Measurements from ENCODE around the gene MRGPRX4. TPM values are rescaled to one million over a fixed set of nuclear protein-coding genes. Genes with fewer than 3 reads are reported as not detected.

Gene MRGPRX4
- not detected in 2 replicates for total RNA-seq

DNA sequence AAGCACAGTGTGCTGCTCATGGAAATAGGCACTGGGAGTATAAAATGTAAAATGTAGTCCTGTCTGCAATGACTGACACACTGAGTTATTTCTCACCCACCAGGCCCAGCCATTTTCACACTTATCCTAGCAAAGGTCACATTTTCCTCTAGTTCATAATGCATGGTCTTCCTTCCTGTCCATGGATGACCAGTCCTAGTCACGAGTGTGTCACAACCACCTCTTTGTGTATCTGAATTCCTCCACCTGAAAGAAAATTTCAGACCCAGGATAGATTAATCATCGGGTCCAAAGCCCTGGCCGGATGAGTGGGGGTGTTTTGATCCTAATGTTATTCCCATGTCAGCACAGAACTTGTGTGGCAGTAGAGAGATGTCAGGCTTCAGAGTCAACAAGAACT, at the start of gene MRGPRX4:
TSS of gene MRGPRX4 (plus strand) at position 172 of the 400 bp plus-strand sequence. CDS start 420 bp downstream, outside the sequence.

DNA sequence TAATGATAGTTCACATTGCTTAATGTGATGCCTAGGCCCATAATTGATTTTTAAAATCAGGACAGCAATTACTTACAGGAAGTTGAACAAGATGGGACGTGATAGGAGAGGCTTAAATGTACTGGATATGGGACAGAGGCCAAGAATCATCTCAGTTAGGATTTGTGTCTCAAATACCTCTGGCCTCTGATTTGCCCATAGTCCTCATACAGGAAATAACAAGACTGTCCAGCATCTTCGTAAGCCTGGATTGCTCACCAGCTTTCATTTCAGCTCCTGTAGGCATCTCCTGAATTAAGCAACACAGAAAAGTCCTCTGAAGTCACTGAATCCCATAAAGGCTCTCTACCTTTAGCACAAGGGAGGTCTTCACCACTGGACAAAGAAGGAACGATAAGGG, 40.3 kb upstream of the MRGPRX4 start, which contains the start of gene MRGPRX3:
TSS of gene MRGPRX3 (plus strand) at position 231 of the 400 bp plus-strand sequence. CDS start 4,632 bp downstream, outside the sequence.

Other genes starting within 250 kb of the MRGPRX4 start
- 15.2 and 17.2 TPM in 2 replicates for gene SERGEF, start 159.8 kb upstream of the MRGPRX4 start, total RNA-seq
- gene TPH1, start 126.6 kb upstream of the MRGPRX4 start, total RNA-seq, result 0.13 and 0.29 TPM in 2 replicates
- 31.8 and 34.1 TPM in 2 replicates for gene SAAL1, start 66.8 kb upstream of the MRGPRX4 start, total RNA-seq
- not detected in 2 replicates for gene MRGPRX3, start 40.3 kb upstream of the MRGPRX4 start, total RNA-seq
- gene SAA4, start 64.0 kb downstream of the MRGPRX4 start, total RNA-seq, result not detected in 2 replicates
- not detected in 2 replicates for gene SAA2, start 75.8 kb downstream of the MRGPRX4 start, total RNA-seq
- not detected in 2 replicates for gene SAA1, start 93.4 kb downstream of the MRGPRX4 start, total RNA-seq
- 28.9 and 37.4 TPM in 2 replicates for gene HPS5, start 149.3 kb downstream of the MRGPRX4 start, total RNA-seq
- 84.8 and 90.4 TPM in 2 replicates for gene GTF2H1, start 149.7 kb downstream of the MRGPRX4 start, total RNA-seq
- gene LDHA, start 221.7 kb downstream of the MRGPRX4 start, total RNA-seq, result 1,360 and 1,436 TPM in 2 replicates
- 0.27 TPM in 1 of 2 replicates, not detected in the other for gene LDHC, start 239.5 kb downstream of the MRGPRX4 start, total RNA-seq

Measured in thoracic aorta endothelial cell (primary cell).